ENCODE measurements around the gene UBC. TPM values are rescaled to one million over a fixed set of nuclear protein-coding genes. Genes with fewer than 3 reads are reported as not detected.

The UBC gene
- total and polyA plus RNA-seq, 9 of the 15 experiments (the other 6 are each of a cell fraction or from before 2014, with no cell fraction given) = 533 to 1,153 (median 813) TPM

- TF ChIP-seq CUX1 (CRISPR knock-in tag; IDR thresholded peaks at IDR 0.05) (no peak), THRA (IDR thresholded peaks at IDR 0.05) (no peak), TAL1 (IDR thresholded peaks at IDR 0.05) (no peak), ZNF146 (CRISPR knock-in tag; IDR thresholded peaks at IDR 0.05; ENCODE audit: unreplicated experiment) (no peak), ZNF232 (CRISPR knock-in tag; IDR thresholded peaks at IDR 0.05) (no peak), GATAD2A (IDR thresholded peaks at IDR 0.05) (no peak), ARHGAP35 (IDR thresholded peaks at IDR 0.05; ENCODE audit: partially characterized antibody) (no peak), MTA3 (IDR thresholded peaks at IDR 0.05; ENCODE audit: borderline replicate concordance) (0 out of 2 replicates have a peak, but pooled peaks have one; percentile 26), MEIS2 (IDR thresholded peaks at IDR 0.05; ENCODE audit: partially characterized antibody) (no peak), MBD2 (IDR thresholded peaks at IDR 0.05; ENCODE audit: borderline replicate concordance, low read depth) (no peak), ZNF785 (CRISPR knock-in tag; IDR thresholded peaks at IDR 0.05) (no peak), HMG20A (CRISPR knock-in tag; conservative IDR thresholded peaks at IDR 0.05) (no peak), NR4A1 (CRISPR knock-in tag; IDR thresholded peaks at IDR 0.05) (no peak), NR4A1 (tag; IDR thresholded peaks at IDR 0.05) (peak; percentile 53; the same call in 1 of the 2 replicates), TOE1 (IDR thresholded peaks at IDR 0.05; ENCODE audit: borderline replicate concordance) (no peak; the same call in none of the 2 replicates), TOE1 (CRISPR knock-in tag; IDR thresholded peaks at IDR 0.05; ENCODE audit: borderline replicate concordance, low read depth) (no peak), SIN3A (IDR thresholded peaks at IDR 0.05; ENCODE audit: borderline replicate concordance in 2 of 2, control insufficient read depth in 1 of 2, low read depth in 2 of 2, low read length in 2 of 2) (no peak), NR3C1 (CRISPR knock-in tag; IDR thresholded peaks at IDR 0.05) (no peak), ZFP30 (CRISPR knock-in tag; IDR thresholded peaks at IDR 0.05; ENCODE audit: borderline replicate concordance) (no peak), ZNF347 (CRISPR knock-in tag; IDR thresholded peaks at IDR 0.05; ENCODE audit: low read depth) (no peak), SRSF1 (IDR thresholded peaks at IDR 0.05; ENCODE audit: low read depth, low read length) (no peak), ZNF121 (CRISPR knock-in tag; conservative IDR thresholded peaks at IDR 0.05) (no peak), ZNF12 (CRISPR knock-in tag; IDR thresholded peaks at IDR 0.05) (peak; percentile 26; the same call in 1 of the 2 replicates)
Measured at GRCh38 chr12:124921200-124922031, 7.0 kb upstream of the UBC start (continued).

All from K562 (cell line).